WERI-Rb-1 (cell line): ENCODE measurements around the gene FIBCD1.

Experiments
- DNase-seq: peaks from one replicate; pipeline ENCODE4 v3.0.0-alpha.2; 2020
- H3K27ac ChIP-seq: fragments of 250-450 bp; sonication (Bioruptor Pico); 2 replicates; pipeline ENCODE4 v1.5.1; 2020; ENCODE audit warnings: mild to moderate bottlenecking, moderate library complexity
- H3K27me3 ChIP-seq: fragments of 250-450 bp; sonication (Bioruptor Pico); 2 replicates; pipeline ENCODE4 v1.5.1; 2021; ENCODE audit warnings: mild to moderate bottlenecking, low read depth, moderate library complexity; ENCODE audit not compliant: insufficient read depth, severe bottlenecking
- H3K36me3 ChIP-seq: fragments of 250-450 bp; sonication (Bioruptor Pico); 2 replicates; pipeline ENCODE4 v1.5.1; 2020; ENCODE audit warnings: mild to moderate bottlenecking, moderate library complexity
- H3K4me3 ChIP-seq: 2 replicates; pipeline ENCODE4 v1.5.1; 2011; ENCODE audit warnings: low read depth, mild to moderate bottlenecking, control low read depth, low read length
- H3K9me3 ChIP-seq: fragments of 250-450 bp; sonication (Bioruptor Pico); 2 replicates; pipeline ENCODE4 v1.5.1; 2021; ENCODE audit warnings: mild to moderate bottlenecking, moderate library complexity; ENCODE audit not compliant: severe bottlenecking
- CTCF ChIP-seq: IDR thresholded peaks from 2 replicates; pipeline ENCODE4 v1.5.1; 2011; ENCODE audit warnings: low read depth, mild to moderate bottlenecking, control low read depth, inconsistent platforms, low read length

Gene FIBCD1

GRCh38 chr9:130936285-130937117 lies 2.5 kb downstream of the FIBCD1 start:
- Histone ChIP-seq H3K9me3 (no peaks in the 10 kb centered on the region), H3K4me3 (no peak overlapping the region), H3K27ac (no peak overlapping the region), H3K36me3 (no peaks in the 10 kb centered on the region; the same call in 1 of the 2 replicates), H3K27me3 (peaks cover 39% of the 10 kb centered on the region)
- TF ChIP-seq CTCF, result no peak
- DNase-seq, result no peak

GRCh38 chr9:130935648-130936271 lies 3.3 kb downstream of the FIBCD1 start:
- Histone ChIP-seq H3K27me3 (peaks cover 31% of the 10 kb centered on the region), H3K27ac (no peak overlapping the region), H3K9me3 (no peaks in the 10 kb centered on the region), H3K4me3 (no peak overlapping the region), H3K36me3 (no peaks in the 10 kb centered on the region; the same call in 1 of the 2 replicates)
- TF ChIP-seq CTCF, result no peak
- DNase-seq, result no peak

GRCh38 chr9:130934702-130935647 lies 4.1 kb downstream of the FIBCD1 start:
- no peak for TF ChIP-seq CTCF
- no peak for DNase-seq
- no peaks in the 10 kb centered on the region; the same call in 1 of the 2 replicates for H3K36me3 ChIP-seq
- H3K4me3 ChIP-seq, result no peak overlapping the region
- H3K27ac ChIP-seq, result no peak overlapping the region
- no peaks in the 10 kb centered on the region for H3K9me3 ChIP-seq
- H3K27me3 ChIP-seq, result peaks cover 24% of the 10 kb centered on the region

DNA sequence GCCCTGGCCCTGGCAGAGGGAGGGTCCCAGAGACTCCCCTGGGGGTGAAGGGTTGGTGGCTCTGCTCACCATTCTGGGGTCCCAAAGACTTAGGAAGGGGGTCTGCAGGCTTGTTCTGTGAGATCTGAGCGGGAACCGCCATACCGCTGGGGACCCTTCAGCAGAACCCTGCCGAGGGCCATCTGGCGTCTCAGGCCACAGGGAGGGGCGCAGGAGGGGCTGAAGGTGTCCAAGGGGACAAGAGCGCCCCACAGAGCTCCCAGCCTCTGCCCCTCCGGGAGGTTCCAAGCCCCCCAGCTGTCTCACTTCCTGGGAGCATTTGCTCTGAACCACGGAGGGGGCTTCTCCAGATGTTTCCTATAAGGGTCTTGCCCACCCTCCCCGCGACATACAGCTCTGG lies 4.8 kb downstream of the FIBCD1 start:
- H3K36me3 ChIP-seq, result no peaks in the 10 kb centered on the region; the same call in 1 of the 2 replicates
- H3K27me3 ChIP-seq, result peaks cover 18% of the 10 kb centered on the region
- no peak overlapping the region for H3K27ac ChIP-seq
- H3K4me3 ChIP-seq, result no peak overlapping the region
- H3K9me3 ChIP-seq, result no peaks in the 10 kb centered on the region
- no peak for DNase-seq
- no peak for TF ChIP-seq CTCF

DNA sequence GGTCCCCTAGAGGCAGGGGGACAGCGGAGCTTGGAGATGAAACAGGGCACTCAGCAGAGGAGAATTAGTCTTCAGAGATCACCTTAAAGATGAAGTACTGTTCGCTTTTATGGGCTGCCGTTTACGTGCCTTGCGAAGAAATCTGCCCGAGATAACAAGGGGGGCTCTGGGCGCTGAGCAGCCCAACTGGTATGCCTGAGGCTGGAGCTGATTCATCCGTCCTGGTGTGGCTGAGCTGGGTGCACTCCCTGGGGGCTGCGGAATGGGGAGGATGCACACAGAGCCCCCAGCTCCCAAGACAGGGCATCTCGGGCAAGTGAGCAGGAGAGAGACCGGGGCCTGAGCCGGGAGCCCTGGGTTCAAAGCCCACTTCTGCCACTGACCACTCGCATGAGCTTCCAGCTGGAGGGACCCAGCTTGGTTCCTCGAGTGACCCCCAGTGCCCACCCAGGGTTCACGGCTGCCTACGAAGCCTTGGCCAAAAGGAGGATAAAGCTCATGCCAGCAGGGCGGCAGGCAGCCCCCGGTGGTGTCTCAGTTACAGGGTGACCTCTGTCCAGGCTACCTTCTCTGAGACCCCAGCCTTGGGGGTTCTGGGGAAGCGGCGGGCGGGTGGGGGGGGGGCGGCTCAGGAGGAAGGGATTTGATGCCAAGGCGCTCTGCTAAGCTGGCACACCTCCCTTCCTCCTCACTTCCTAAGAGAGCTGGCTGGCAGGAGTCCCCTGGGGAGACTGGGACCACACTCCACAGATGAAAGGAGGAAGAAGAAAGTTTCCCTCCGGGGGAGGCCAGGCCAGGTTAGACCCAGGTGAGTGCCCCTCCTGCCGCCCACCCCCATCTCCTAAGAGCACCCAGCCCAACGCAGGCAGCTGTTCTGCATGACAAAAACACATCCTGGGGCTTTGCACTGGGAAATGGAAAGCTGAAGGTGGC lies 5.7 kb downstream of the FIBCD1 start:
- no peak for DNase-seq
- H3K4me3 ChIP-seq, result no peak overlapping the region
- TF ChIP-seq CTCF, result no peak
- no peak overlapping the region for H3K27ac ChIP-seq
- H3K36me3 ChIP-seq, result no peaks in the 10 kb centered on the region
- H3K27me3 ChIP-seq, result peaks cover 14% of the 10 kb centered on the region
- no peaks in the 10 kb centered on the region for H3K9me3 ChIP-seq
